Fibroblast of the aortic adventitia (primary cell): ENCODE results near the gene GALM. TPM values are rescaled to one million over a fixed set of nuclear protein-coding genes. Genes with fewer than 3 reads are reported as not detected.
A peak's percentile ranks its signal among the peaks of the same experiment; 100 is the strongest.

ENCODE experiments used
- DNase-seq: peaks from one replicate; pipeline ENCODE4 v3.0.0-alpha.2; 2010; ENCODE audit warnings: low read depth
- H3K4me3 ChIP-seq: 2 replicates; pipeline ENCODE4 v1.5.1; 2011; ENCODE audit warnings: low read depth, mild to moderate bottlenecking, control low read depth, low read length, moderate library complexity
- total RNA-seq: library from RNA; depleted of rRNA; stranded (reverse); fragments of >200 nt; gene quantifications from 2 replicates; pipeline ENCODE4 v1.2.3, GENCODE V29; 2012; ENCODE audit warnings: low replicate concordance
- TF ChIP-seq, protein P1 (sequence below): IDR thresholded peaks from 2 replicates; pipeline ENCODE4 v1.5.1; 2011; ENCODE audit warnings: mild to moderate bottlenecking, low read length, control low read depth, inconsistent platforms; ENCODE audit not compliant: insufficient read depth

The GALM gene
- 27.7 and 35.2 TPM in 2 replicates for total RNA-seq

DNA sequence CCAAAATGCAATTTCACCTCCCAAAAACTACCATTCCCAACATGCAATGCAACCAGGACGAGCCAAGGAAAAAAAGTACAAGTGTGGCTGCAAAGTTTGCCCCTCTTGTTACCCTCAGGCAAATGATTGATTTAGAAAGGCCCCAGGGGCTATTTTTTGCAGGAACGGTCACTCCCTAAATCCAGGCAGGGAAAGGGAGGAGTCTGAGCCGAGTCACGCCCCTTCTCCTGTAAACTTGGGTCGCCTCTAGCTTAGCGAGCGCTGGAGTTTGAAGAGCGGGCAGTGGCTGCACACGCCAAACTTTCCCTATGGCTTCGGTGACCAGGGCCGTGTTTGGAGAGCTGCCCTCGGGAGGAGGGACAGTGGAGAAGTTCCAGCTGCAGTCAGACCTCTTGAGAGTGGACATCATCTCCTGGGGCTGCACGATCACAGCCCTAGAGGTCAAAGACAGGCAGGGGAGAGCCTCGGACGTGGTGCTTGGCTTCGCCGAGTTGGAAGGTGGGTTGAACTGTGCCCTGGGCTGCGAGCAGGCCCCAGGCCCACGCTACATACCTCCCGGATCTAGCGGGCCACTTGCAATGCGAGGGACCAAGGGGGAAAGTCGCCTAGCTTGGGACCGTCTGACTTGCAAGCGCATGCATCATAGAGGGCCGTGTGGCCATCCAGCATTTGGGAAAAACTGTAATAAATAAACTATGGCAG lies at the start of gene GALM:
TSS of gene GALM (plus strand) at position 261 of the 702 bp plus-strand sequence. CDS start at position 309, 48 bp downstream.
- H3K4me3 ChIP-seq: peak within 1 kb of the TSS; percentile 83
- TF ChIP-seq, protein P1, sequence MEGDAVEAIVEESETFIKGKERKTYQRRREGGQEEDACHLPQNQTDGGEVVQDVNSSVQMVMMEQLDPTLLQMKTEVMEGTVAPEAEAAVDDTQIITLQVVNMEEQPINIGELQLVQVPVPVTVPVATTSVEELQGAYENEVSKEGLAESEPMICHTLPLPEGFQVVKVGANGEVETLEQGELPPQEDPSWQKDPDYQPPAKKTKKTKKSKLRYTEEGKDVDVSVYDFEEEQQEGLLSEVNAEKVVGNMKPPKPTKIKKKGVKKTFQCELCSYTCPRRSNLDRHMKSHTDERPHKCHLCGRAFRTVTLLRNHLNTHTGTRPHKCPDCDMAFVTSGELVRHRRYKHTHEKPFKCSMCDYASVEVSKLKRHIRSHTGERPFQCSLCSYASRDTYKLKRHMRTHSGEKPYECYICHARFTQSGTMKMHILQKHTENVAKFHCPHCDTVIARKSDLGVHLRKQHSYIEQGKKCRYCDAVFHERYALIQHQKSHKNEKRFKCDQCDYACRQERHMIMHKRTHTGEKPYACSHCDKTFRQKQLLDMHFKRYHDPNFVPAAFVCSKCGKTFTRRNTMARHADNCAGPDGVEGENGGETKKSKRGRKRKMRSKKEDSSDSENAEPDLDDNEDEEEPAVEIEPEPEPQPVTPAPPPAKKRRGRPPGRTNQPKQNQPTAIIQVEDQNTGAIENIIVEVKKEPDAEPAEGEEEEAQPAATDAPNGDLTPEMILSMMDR: no peak
- peak; percentile 99 for DNase-seq

DNA sequence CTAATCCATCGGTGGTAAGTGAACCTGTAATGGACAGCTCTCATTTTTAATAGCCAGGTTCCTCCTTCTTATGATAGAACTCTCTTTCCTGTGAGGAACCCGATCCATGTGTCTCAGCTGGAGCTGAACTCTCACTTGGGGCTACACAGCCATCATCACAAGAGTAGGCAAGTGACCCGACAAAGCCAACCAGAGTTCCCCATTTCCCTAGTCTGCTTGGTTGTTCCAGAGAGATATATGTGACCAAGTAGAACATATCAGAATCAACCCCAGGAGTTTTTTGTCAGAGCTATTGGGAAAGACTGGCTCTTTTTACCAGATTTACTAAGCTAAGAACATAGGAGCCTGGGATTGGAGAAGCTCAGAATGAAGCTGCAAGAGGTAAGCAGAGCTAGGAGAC lies 48.6 kb upstream of the GALM start:
- no peak overlapping the region for H3K4me3 ChIP-seq
- TF ChIP-seq, protein P1: no peak
- no peak for DNase-seq

DNA sequence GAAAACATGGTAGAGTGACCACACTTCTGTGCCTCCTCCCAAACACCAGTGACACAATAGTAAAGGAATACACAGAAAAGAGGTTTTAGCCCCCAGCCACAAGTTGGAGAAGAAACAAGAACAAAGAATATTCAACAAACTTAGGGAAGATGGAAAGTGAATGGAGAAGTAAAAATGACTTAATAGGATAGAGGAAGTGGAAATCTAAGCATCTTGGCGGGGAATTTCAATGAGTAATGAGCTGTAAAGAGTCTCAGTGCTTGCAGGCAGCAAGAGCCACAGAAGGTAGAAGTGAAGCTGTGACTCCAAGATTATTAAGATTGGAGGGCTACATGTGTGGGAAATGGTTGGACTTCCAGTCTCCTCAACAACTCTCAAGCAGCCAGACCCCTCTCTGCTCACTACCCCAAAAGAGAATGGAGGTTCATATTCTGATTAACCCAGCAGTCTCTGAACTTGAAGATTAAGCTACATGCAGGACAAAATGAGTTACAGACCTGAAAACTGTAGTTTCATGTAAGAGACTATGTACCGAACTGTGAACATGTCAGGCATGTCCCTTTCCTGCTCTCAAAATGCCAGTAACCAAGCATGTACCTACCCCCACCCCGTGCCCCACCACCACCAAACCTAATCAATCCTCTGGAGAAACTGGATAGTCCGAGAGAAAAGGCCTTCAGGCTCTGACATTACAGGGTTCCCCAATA lies 46.3 kb upstream of the GALM start:
- H3K4me3 ChIP-seq: no peak overlapping the region
- peak; percentile 63 for DNase-seq
- TF ChIP-seq, protein P1: no peak

DNA sequence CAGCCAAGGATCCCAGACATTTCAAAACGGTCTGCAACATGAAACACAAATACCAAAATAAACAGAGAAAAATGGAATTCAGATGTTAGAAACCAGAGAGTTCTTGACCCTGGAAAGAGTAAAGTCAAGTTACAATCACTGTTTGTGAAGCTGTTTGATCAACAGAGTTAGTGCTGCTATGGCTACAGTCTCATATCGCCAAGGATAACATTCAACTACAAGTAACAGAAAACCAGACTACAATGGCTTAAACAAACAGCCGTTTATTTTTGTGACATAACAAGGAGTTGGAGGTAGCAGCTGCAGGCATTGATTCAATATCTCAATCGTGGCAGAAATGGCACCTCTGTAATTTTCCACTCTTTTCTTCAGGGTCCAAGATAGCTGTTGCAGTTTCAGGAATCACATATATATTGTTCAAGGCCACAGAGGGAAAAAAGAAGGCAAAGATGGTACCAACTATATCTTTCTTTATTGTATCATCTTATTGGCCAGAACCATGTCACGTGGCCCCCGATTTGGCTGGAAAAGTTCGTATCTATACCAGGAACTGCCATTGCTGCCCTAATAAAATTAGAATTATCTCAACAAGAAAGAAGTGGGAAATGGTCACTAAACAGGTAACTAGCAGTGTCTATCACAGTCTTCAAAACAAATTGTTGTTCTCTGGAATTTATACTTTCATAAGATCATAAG lies 45.5 kb upstream of the GALM start:
- no peak overlapping the region for H3K4me3 ChIP-seq
- peak; percentile 84 for DNase-seq
- TF ChIP-seq, protein P1: no peak

DNA sequence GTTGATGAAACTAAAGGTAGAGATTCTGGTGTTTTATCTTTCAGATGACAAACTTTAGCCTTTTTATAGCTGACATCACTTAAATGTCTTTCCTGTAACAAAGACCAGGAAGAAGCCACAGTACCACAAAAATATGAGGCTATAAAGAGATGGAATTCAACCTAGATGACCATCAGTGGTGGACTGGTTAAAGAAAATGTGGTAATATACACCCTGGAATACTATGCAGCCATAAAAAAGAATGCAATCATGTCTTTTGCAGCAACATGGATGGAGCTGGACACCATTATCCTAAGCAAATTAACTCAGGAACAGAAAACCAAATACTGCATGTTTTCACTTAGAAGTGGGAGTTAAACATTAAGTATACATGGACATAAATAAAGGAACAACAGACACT lies 44.9 kb upstream of the GALM start:
- TF ChIP-seq, protein P1: no peak
- DNase-seq: no peak
- H3K4me3 ChIP-seq: no peak overlapping the region

- H3K4me3 ChIP-seq: no peak overlapping the region
- TF ChIP-seq, protein P1: no peak
- no peak for DNase-seq
Observed at GRCh38 chr2:38622210-38622609, 43.7 kb upstream of the GALM start.
